HAP-1 (cell line): ENCODE results near the gene OCSTAMP.

Experiments used
- DNase-seq, 2 experiments: peaks; one replicate each; pipeline ENCODE4 v3.0.0-alpha.2; 2016 to 2020; ENCODE audit warnings: low spot score in 2 of 2
- H3K27me3 ChIP-seq: fragments of 250-450 bp; sonication (Bioruptor Pico); 2 replicates; pipeline ENCODE4 v1.5.1; 2020; ENCODE audit warnings: low read depth, mild to moderate bottlenecking, moderate library complexity
- H3K36me3 ChIP-seq: fragments of 250-450 bp; sonication (Bioruptor Pico); replicated peaks from 2 replicates; pipeline ENCODE4 v1.5.1; 2020; ENCODE audit warnings: mild to moderate bottlenecking
- H3K4me1 ChIP-seq: fragments of 250-450 bp; sonication (Bioruptor Pico); 2 replicates; pipeline ENCODE4 v1.5.1; 2020; ENCODE audit warnings: mild to moderate bottlenecking
- H3K4me3 ChIP-seq: fragments of 250-450 bp; sonication (Bioruptor Pico); 2 replicates; pipeline ENCODE4 v1.5.1; 2020; ENCODE audit warnings: mild to moderate bottlenecking, moderate library complexity
- H3K9me3 ChIP-seq: fragments of 250-450 bp; sonication (Bioruptor Pico); 2 replicates; pipeline ENCODE4 v1.5.1; 2020; ENCODE audit warnings: mild to moderate bottlenecking, moderate library complexity
- in situ Hi-C: fragments of 300-500 bp; cut with MboI; formaldehyde crosslinking; loops from 3 replicates; pipeline ENCODE4 v1.14.3; 2020; ENCODE audit warnings: low sequenced_read_pairs, inconsistent platforms, mixed read lengths

OCSTAMP gene

DNA sequence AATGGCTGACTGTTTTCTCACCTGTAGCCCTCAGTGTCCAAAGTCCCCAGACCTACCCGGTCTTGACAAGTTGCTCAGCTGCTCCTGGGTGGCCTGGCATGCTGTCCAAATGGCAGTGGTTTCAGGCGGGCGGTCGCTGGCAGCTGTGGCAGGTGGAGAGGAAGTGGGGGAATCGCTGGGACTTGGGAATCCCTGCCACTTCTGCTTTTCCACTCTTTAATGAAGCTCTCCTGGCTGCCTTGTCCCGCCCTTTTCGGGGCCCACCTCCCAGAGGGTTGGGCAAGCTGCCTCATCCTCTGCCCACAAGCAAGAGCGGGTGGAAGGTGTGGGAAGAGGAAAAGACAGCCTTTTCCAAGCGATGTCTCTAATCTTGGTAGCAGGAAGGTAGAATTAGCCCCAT, at the start of gene OCSTAMP:
Gene OCSTAMP (minus strand): TSS at position 194 of the 400 bp plus-strand sequence. CDS start 94 bp downstream, at position 100.
- in situ Hi-C loops, result no loop called here
- no peak for DNase-seq
- H3K27me3 ChIP-seq, result no peaks in the 10 kb centered on the region
- H3K4me3 ChIP-seq, result no peak within 1 kb of the TSS
- H3K4me1 ChIP-seq, result no peaks in the 10 kb centered on the region
- H3K36me3 ChIP-seq, result no peaks in the 10 kb centered on the region
- no peaks in the 10 kb centered on the region for H3K9me3 ChIP-seq

- Histone ChIP-seq H3K4me1 (no peaks in the 10 kb centered on the region), H3K36me3 (no peaks in the 10 kb centered on the region), H3K9me3 (no peaks in the 10 kb centered on the region), H3K27me3 (no peaks in the 10 kb centered on the region), H3K4me3 (no peak overlapping the region)
- in situ Hi-C loops, result no loop called here
- no peak for DNase-seq
These were observed 49.0 kb upstream of the OCSTAMP start for GRCh38 chr20:46599227-46599987.

DNA sequence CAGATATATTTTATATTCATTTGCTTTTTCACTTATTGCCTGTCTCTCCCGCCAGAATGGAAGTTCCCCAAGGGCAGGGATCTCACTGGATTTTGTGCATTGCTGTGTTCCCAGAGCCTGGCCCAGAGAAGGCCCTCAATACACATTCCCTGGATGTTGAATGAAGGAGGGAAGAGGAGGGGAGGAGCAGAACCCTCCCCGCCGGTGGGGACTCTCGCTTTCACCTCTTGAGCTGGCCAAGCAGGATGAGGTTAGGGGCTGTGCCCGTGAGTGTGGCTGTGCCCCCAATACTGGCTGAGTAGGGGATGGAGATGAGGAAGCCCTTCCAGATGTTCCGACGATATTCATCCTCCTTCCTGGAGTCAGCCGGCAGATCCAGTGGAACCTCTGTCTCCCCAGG, 45.5 kb upstream of the OCSTAMP start:
- DNase-seq, result no peak
- H3K9me3 ChIP-seq, result no peaks in the 10 kb centered on the region
- H3K4me1 ChIP-seq, result no peaks in the 10 kb centered on the region
- in situ Hi-C loops, result no loop called here
- no peaks in the 10 kb centered on the region for H3K36me3 ChIP-seq
- no peaks in the 10 kb centered on the region; the same call in 1 of the 2 replicates for H3K27me3 ChIP-seq
- H3K4me3 ChIP-seq, result no peak overlapping the region

DNA sequence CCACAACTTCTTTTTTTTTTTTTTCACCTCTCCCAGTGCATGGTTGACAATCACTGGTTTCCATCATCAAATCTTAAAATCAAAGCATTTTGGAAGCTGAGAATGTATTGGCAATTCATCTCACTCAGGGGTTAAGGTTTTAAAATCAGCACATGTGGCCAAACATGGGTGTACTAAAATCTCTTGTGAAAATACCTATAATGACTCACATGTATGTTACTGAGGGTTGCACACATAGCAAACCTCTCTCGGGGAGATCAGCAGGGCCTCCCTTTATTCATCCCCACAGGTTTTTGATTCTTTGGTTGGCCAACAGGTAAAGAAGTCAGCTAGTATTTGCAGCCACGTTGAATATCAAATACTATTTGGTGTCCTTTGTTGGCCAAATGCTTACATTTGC, 44.3 kb upstream of the OCSTAMP start:
- Histone ChIP-seq H3K27me3 (no peaks in the 10 kb centered on the region; the same call in 1 of the 2 replicates), H3K36me3 (no peaks in the 10 kb centered on the region)
- DNase-seq, result no peak

GRCh38 chr20:46592580-46593362, 42.3 kb upstream of the OCSTAMP start:
- H3K9me3 ChIP-seq, result no peaks in the 10 kb centered on the region
- H3K4me1 ChIP-seq, result no peaks in the 10 kb centered on the region
- H3K4me3 ChIP-seq, result no peak overlapping the region
- DNase-seq, result peak in 1 of 2 experiments; percentile 15
- H3K36me3 ChIP-seq, result no peaks in the 10 kb centered on the region
- H3K27me3 ChIP-seq, result no peaks in the 10 kb centered on the region; the same call in 1 of the 2 replicates
- in situ Hi-C loops, result no loop called here

More for the DNA sequence above, 44.3 kb upstream of the OCSTAMP start:
- Histone ChIP-seq H3K9me3 (no peaks in the 10 kb centered on the region), H3K4me1 (no peaks in the 10 kb centered on the region), H3K4me3 (no peak overlapping the region)
- in situ Hi-C loops, result no loop called here

DNA sequence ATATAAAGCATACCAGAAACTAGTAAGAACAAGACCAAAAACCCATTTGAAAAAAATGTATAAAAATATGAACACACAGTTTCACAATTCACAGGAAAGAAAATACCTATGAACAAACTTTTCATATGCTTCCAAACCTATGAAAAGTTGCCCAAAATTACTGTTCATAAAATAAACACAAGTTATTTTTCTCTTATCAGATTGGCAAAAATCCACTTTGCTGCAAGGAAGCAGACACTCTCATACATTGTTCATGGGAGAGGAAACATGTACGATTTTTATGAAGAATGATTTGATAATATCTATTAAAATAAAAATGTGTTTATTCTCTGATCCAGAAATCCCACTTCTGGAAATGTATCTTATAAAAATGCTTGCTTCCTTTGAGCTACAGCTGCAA, 40.0 kb upstream of the OCSTAMP start:
- Histone ChIP-seq H3K9me3 (no peaks in the 10 kb centered on the region), H3K27me3 (no peaks in the 10 kb centered on the region; the same call in 1 of the 2 replicates), H3K4me1 (no peaks in the 10 kb centered on the region), H3K36me3 (no peaks in the 10 kb centered on the region), H3K4me3 (no peak overlapping the region)
- in situ Hi-C loops, result no loop called here
- no peak for DNase-seq

DNA sequence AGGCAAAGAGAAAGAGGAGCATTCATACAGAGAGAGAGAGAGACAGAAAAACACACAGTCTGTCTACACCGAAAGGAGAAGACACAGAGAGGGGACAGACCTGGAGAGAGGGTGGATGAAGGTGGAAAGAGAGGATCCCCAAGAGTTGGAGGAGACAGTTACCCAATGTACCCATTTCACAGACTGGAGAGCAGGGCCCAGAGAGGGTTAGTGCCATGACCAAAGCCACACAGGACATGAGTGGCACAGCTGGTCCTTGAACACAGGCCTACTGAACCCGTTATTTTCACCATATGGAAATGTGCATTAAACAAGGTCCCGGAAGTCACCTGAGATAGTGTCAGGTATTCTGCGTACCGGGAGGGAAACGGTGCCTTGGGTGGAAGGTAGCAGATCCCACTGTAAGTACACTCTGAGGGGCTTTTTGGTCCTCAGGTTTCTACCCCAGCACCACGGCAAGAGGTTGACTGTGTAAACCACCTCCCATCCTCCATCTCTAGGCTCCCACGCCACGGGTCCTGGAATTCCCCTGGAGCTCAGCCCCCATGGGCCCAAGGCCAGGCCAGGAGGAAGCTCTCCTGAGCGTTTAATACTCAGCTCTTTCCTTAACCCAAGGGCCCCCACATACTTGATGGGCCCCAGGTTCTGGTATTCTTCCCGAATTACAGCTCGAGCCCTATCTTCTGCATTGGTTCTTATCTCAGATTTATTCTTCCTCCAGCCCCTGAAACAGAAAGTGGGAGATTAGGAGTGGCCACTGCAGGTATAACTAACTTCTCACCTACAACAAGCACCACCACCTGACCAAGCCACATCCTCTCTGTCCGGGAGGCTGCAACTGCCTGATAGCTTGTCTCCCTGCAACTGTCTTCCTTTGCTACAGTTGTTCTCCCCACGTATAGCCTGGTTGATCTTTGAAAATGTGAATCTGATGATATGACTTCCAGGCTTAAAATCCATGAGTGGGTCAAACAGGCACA, 38.4 kb upstream of the OCSTAMP start:
- DNase-seq, result no peak
- in situ Hi-C loops, result no loop called here
- Histone ChIP-seq H3K9me3 (no peaks in the 10 kb centered on the region), H3K4me3 (no peak overlapping the region), H3K36me3 (no peaks in the 10 kb centered on the region), H3K27me3 (no peaks in the 10 kb centered on the region; the same call in 1 of the 2 replicates), H3K4me1 (no peaks in the 10 kb centered on the region)

GRCh38 chr20:46587986-46588385, 37.5 kb upstream of the OCSTAMP start:
- DNase-seq, result no peak
- H3K36me3 ChIP-seq, result no peaks in the 10 kb centered on the region
- no peaks in the 10 kb centered on the region; the same call in 1 of the 2 replicates for H3K27me3 ChIP-seq
- no peaks in the 10 kb centered on the region for H3K4me1 ChIP-seq
- no peak overlapping the region for H3K4me3 ChIP-seq
- no peaks in the 10 kb centered on the region for H3K9me3 ChIP-seq
- in situ Hi-C loops, result no loop called here

GRCh38 chr20:46586724-46587123, 36.3 kb upstream of the OCSTAMP start:
- H3K4me3 ChIP-seq, result no peak overlapping the region
- in situ Hi-C loops, result no loop called here
- no peaks in the 10 kb centered on the region for H3K4me1 ChIP-seq
- H3K36me3 ChIP-seq, result no peaks in the 10 kb centered on the region
- H3K9me3 ChIP-seq, result no peaks in the 10 kb centered on the region
- no peaks in the 10 kb centered on the region; the same call in 1 of the 2 replicates for H3K27me3 ChIP-seq
- DNase-seq, result no peak

GRCh38 chr20:46584508-46584907, 34.1 kb upstream of the OCSTAMP start:
- H3K27me3 ChIP-seq, result no peaks in the 10 kb centered on the region
- H3K4me1 ChIP-seq, result no peaks in the 10 kb centered on the region
- no peaks in the 10 kb centered on the region for H3K36me3 ChIP-seq
- H3K9me3 ChIP-seq, result no peaks in the 10 kb centered on the region
- H3K4me3 ChIP-seq, result no peak overlapping the region
- in situ Hi-C loops, result no loop called here
- no peak for DNase-seq

GRCh38 chr20:46583411-46584214, 33.2 kb upstream of the OCSTAMP start:
- Histone ChIP-seq H3K27me3 (no peaks in the 10 kb centered on the region), H3K4me1 (no peaks in the 10 kb centered on the region), H3K36me3 (no peaks in the 10 kb centered on the region), H3K9me3 (no peaks in the 10 kb centered on the region), H3K4me3 (no peak overlapping the region)
- DNase-seq, result peak in 1 of 2 experiments; percentile 24
- in situ Hi-C loops, result no loop called here

GRCh38 chr20:46582648-46583047, 32.2 kb upstream of the OCSTAMP start:
- no peaks in the 10 kb centered on the region for H3K27me3 ChIP-seq
- DNase-seq, result no peak
- H3K4me1 ChIP-seq, result no peaks in the 10 kb centered on the region
- no peak overlapping the region for H3K4me3 ChIP-seq
- H3K9me3 ChIP-seq, result no peaks in the 10 kb centered on the region
- H3K36me3 ChIP-seq, result no peaks in the 10 kb centered on the region
- in situ Hi-C loops, result no loop called here

- no peaks in the 10 kb centered on the region for H3K27me3 ChIP-seq
- H3K9me3 ChIP-seq, result no peaks in the 10 kb centered on the region
- no peak for DNase-seq
- no peaks in the 10 kb centered on the region for H3K4me1 ChIP-seq
- no peak overlapping the region for H3K4me3 ChIP-seq
- H3K36me3 ChIP-seq, result no peaks in the 10 kb centered on the region
- in situ Hi-C loops, result no loop called here
These were observed 30.9 kb upstream of the OCSTAMP start for GRCh38 chr20:46581391-46581790.
